ENCODE measurements around the gene SFMBT2. TPM values are rescaled to one million over a fixed set of nuclear protein-coding genes. Genes with fewer than 3 reads are reported as not detected.

The SFMBT2 gene
- total RNA-seq, 1 experiment from 2014 or later = not detected

GRCh38 chr10:7408291-7409044, 2.4 kb downstream of the SFMBT2 start:
- DNase-seq = no peak
- Histone ChIP-seq H3K4me1 (no peaks in the 10 kb centered on the region), H3K36me3 (ENCODE audit: control insufficient read depth, insufficient read depth, low read length) (no peaks in the 10 kb centered on the region), H3K4me3 (ENCODE audit: low read depth, low read length) (no peak overlapping the region), H3K27me3 (replicated peaks; ENCODE audit: control insufficient read depth, insufficient read depth, low read length) (no peaks in the 10 kb centered on the region), H3K9me3 (peaks cover 31% of the 10 kb centered on the region)
- CTCF ChIA-PET = no interaction called here
- POLR2A ChIA-PET = no interaction called here
- H3K27me3 Mint-ChIP-seq (ENCODE audit: insufficient read depth, unreplicated experiment) = no peaks in the 10 kb centered on the region
- H3K27ac Mint-ChIP-seq (ENCODE audit: unreplicated experiment) = no peak overlapping the region
- H3K9me3 Mint-ChIP-seq (ENCODE audit: unreplicated experiment) = peaks cover 8% of the 10 kb centered on the region
- H3K4me1 Mint-ChIP-seq (ENCODE audit: low read depth, unreplicated experiment) = no peaks in the 10 kb centered on the region
- no TSS peak for BruUV-seq (replicated peaks)
- TF ChIP-seq CTCF (IDR thresholded peaks at IDR 0.05; ENCODE audit: insufficient read depth in 1 of 2, low read depth in 1 of 2, low read length in 1 of 2, severe bottlenecking in 1 of 2, unreplicated experiment in 1 of 2) = no peak
- no peak overlapping the region for H3K4me3 Mint-ChIP-seq (ENCODE audit: unreplicated experiment)
- intact Hi-C loops (cut with micrococcal nuclease; ENCODE audit: unreplicated experiment) = no loop called here
- no peaks in the 10 kb centered on the region for H3K36me3 Mint-ChIP-seq (ENCODE audit: insufficient read depth, unreplicated experiment)

GRCh38 chr10:7407368-7408290, 3.2 kb downstream of the SFMBT2 start:
- BruUV-seq (replicated peaks) = no TSS peak
- ChIA-PET CTCF (no interaction called here), POLR2A (no interaction called here)
- no peaks in the 10 kb centered on the region for H3K4me1 Mint-ChIP-seq (ENCODE audit: low read depth, unreplicated experiment)
- no peak overlapping the region for H3K4me3 Mint-ChIP-seq (ENCODE audit: unreplicated experiment)
- H3K27me3 Mint-ChIP-seq (ENCODE audit: insufficient read depth, unreplicated experiment) = no peaks in the 10 kb centered on the region
- no peaks in the 10 kb centered on the region for H3K36me3 Mint-ChIP-seq (ENCODE audit: insufficient read depth, unreplicated experiment)
- DNase-seq = no peak
- no peaks in the 10 kb centered on the region for H3K27me3 ChIP-seq (replicated peaks; ENCODE audit: control insufficient read depth, insufficient read depth, low read length)
- H3K27ac Mint-ChIP-seq (ENCODE audit: unreplicated experiment) = no peak overlapping the region
- H3K4me1 ChIP-seq = no peaks in the 10 kb centered on the region
- H3K9me3 Mint-ChIP-seq (ENCODE audit: unreplicated experiment) = peaks cover 8% of the 10 kb centered on the region
- no peak for TF ChIP-seq CTCF (IDR thresholded peaks at IDR 0.05; ENCODE audit: insufficient read depth in 1 of 2, low read depth in 1 of 2, low read length in 1 of 2, severe bottlenecking in 1 of 2, unreplicated experiment in 1 of 2)
- no peak overlapping the region for H3K4me3 ChIP-seq (ENCODE audit: low read depth, low read length)
- peaks cover 28% of the 10 kb centered on the region for H3K9me3 ChIP-seq
- intact Hi-C loops (cut with micrococcal nuclease; ENCODE audit: unreplicated experiment) = no loop called here
- no peaks in the 10 kb centered on the region for H3K36me3 ChIP-seq (ENCODE audit: control insufficient read depth, insufficient read depth, low read length)

- intact Hi-C loops (cut with micrococcal nuclease; ENCODE audit: unreplicated experiment) = no loop called here
- no TSS peak for BruUV-seq (replicated peaks)
- H3K4me3 ChIP-seq (ENCODE audit: low read depth, low read length) = no peak overlapping the region
- CTCF ChIA-PET = no interaction called here
- H3K36me3 ChIP-seq (ENCODE audit: control insufficient read depth, insufficient read depth, low read length) = no peaks in the 10 kb centered on the region
- H3K4me1 ChIP-seq = no peaks in the 10 kb centered on the region
- no peaks in the 10 kb centered on the region for H3K27me3 ChIP-seq (replicated peaks; ENCODE audit: control insufficient read depth, insufficient read depth, low read length)
- H3K27me3 Mint-ChIP-seq (ENCODE audit: insufficient read depth, unreplicated experiment) = no peaks in the 10 kb centered on the region
- H3K4me1 Mint-ChIP-seq (ENCODE audit: low read depth, unreplicated experiment) = no peaks in the 10 kb centered on the region
- H3K27ac Mint-ChIP-seq (ENCODE audit: unreplicated experiment) = no peak overlapping the region
- TF ChIP-seq CTCF (IDR thresholded peaks at IDR 0.05; ENCODE audit: insufficient read depth in 1 of 2, low read depth in 1 of 2, low read length in 1 of 2, severe bottlenecking in 1 of 2, unreplicated experiment in 1 of 2) = no peak
- POLR2A ChIA-PET = no interaction called here
- DNase-seq = no peak
- peaks cover 21% of the 10 kb centered on the region for H3K9me3 ChIP-seq
- H3K4me3 Mint-ChIP-seq (ENCODE audit: unreplicated experiment) = no peak overlapping the region
- H3K36me3 Mint-ChIP-seq (ENCODE audit: insufficient read depth, unreplicated experiment) = no peaks in the 10 kb centered on the region
- peaks cover 8% of the 10 kb centered on the region for H3K9me3 Mint-ChIP-seq (ENCODE audit: unreplicated experiment)
Measured at GRCh38 chr10:7406712-7407333, 4.0 kb downstream of the SFMBT2 start.

Measured in Caco-2 (cell line).